ENCODE results near the gene MRPL45.

MRPL45 gene

DNA sequence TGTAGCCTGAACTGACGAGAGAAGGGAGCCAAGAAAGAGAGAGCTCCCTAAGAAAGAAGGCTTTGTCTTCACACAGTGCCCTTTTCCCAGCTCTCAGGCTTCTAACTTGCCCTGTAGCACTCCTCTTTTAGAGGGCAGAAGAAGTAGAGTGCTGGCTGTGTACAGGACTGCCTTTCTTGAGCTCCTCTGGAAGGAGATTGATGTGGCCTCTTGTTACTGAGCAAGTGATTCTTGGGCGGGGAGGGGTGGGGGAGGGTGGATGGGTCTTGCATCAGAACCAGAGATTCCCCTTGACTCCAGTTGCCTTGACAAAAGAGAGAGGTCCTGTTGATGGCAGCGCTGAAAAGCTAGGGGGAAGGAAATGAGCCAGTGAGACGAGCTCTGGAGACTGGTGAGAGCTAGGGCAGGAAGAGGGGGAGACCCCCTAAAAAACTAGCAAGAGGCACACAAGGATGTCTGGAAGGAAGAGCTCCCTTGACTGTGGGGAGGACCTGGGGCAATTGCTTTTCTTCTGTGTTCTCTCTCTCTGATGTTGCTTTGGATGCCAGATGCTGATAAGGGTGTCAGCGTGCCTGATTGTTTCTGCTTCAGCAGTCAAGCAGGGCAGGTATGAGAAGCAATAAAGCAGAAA lies 28.4 kb downstream of the MRPL45 start:
- no peak overlapping the region for H3K4me3 ChIP-seq (ENCODE audit: low read length)
- TF ChIP-seq, protein P1, sequence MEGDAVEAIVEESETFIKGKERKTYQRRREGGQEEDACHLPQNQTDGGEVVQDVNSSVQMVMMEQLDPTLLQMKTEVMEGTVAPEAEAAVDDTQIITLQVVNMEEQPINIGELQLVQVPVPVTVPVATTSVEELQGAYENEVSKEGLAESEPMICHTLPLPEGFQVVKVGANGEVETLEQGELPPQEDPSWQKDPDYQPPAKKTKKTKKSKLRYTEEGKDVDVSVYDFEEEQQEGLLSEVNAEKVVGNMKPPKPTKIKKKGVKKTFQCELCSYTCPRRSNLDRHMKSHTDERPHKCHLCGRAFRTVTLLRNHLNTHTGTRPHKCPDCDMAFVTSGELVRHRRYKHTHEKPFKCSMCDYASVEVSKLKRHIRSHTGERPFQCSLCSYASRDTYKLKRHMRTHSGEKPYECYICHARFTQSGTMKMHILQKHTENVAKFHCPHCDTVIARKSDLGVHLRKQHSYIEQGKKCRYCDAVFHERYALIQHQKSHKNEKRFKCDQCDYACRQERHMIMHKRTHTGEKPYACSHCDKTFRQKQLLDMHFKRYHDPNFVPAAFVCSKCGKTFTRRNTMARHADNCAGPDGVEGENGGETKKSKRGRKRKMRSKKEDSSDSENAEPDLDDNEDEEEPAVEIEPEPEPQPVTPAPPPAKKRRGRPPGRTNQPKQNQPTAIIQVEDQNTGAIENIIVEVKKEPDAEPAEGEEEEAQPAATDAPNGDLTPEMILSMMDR (IDR thresholded peaks at IDR 0.05; ENCODE audit: insufficient read depth, low read depth, low read length, missing control alignments): no peak
- DNase-seq (ENCODE audit: low read depth): no peak

GRCh38 chr17:38326996-38327792 lies 30.2 kb downstream of the MRPL45 start:
- TF ChIP-seq, protein P1 (IDR thresholded peaks at IDR 0.05; ENCODE audit: insufficient read depth, low read depth, low read length, missing control alignments): no peak
- no peak overlapping the region for H3K4me3 ChIP-seq (ENCODE audit: low read length)
- DNase-seq (ENCODE audit: low read depth): no peak

- TF ChIP-seq, protein P1 (IDR thresholded peaks at IDR 0.05; ENCODE audit: insufficient read depth, low read depth, low read length, missing control alignments): no peak
- no peak overlapping the region for H3K4me3 ChIP-seq (ENCODE audit: low read length)
- DNase-seq (ENCODE audit: low read depth): no peak
These were observed 31.0 kb downstream of the MRPL45 start for GRCh38 chr17:38327936-38328335.

GRCh38 chr17:38328620-38329019 lies 31.7 kb downstream of the MRPL45 start:
- no peak overlapping the region for H3K4me3 ChIP-seq (ENCODE audit: low read length)
- no peak for DNase-seq (ENCODE audit: low read depth)
- TF ChIP-seq, protein P1 (IDR thresholded peaks at IDR 0.05; ENCODE audit: insufficient read depth, low read depth, low read length, missing control alignments): no peak

DNA sequence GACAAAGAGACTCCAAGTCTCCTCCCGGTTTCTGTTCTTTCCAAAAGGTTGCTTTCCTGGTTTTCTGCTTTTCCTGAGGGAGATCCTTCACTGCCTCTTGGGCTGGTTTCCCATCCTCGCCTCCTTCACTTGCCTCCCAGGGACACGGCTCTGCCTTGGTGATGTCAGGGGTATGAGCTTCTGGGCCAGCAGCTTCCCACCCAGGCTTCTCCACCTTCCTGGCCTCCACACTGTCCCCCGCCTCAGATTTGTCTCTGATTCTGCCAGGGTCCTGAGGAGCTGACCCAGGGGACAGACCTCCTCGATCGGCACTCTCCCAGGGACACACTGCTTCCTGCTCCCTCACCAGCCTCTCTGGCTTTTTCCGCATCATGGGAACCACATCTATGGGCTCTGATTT lies 32.3 kb downstream of the MRPL45 start:
- no peak overlapping the region for H3K4me3 ChIP-seq (ENCODE audit: low read length)
- TF ChIP-seq, protein P1 (IDR thresholded peaks at IDR 0.05; ENCODE audit: insufficient read depth, low read depth, low read length, missing control alignments): no peak
- DNase-seq (ENCODE audit: low read depth): no peak

DNA sequence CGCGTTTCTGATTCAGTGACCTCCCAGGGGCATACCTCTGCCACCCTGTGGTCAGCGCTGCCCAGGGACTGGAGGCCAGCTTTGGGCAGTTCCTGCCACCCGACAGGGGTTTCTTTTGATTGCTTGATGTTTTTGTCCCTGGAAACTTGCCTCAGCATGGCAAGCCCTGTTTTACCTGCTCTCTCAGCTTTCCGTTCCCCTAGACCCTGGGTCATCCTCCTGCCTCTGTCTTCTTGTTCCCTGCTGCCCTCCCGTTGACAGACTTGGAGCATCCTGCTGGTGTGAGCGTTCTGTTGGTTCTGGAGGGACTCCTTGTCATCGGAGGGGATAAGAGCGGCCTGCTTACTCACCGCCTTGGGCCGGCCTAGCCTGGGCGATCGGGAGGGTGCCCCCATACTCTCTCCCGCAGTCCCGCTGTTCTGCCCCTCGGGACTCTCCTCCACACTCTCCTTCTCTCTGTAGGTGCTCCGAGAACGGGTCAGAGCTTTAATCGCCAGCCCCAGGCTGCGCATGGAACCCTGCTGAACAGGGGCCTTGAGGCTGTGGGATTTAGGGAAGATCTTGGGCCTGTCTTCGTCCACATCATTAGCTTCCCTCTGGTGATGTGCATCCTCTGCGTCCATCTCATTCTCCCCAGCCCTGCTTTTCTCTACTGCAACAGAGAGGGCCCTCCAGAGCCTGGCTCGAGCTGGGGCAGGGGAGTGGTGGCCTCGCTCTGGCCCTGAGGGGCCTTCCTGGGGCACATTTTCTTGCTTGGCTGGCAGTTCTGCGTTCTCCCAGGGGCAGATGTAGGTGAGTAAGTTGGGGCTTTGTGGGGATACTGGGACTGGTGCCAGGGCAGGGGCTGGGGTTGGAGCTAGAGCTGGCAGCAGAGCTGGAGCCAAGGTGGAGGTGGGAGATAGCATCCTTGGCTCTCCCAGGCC lies 33.1 kb downstream of the MRPL45 start:
- no peak for DNase-seq (ENCODE audit: low read depth)
- TF ChIP-seq, protein P1 (IDR thresholded peaks at IDR 0.05; ENCODE audit: insufficient read depth, low read depth, low read length, missing control alignments): no peak
- H3K4me3 ChIP-seq (ENCODE audit: low read length): no peak overlapping the region

All from epithelial cell of esophagus (primary cell).